Keratinocyte (primary cell): ENCODE measurements around the gene ERC2. TPM values are rescaled to one million over a fixed set of nuclear protein-coding genes. Genes with fewer than 3 reads are reported as not detected.

ENCODE experiments used
- DNase-seq: peaks from one replicate; pipeline ENCODE4 v3.0.0-alpha.2; 2011; ENCODE audit warnings: low read depth, missing footprints, low spot score
- FAIRE-seq: peaks from 2 replicates; lab custom pipeline; 2011; peaks lifted over from hg19 to GRCh38; lab: Jason Lieb, UNC
- H2AFZ ChIP-seq: 2 replicates; pipeline ENCODE4 v1.6.0; 2012; ENCODE audit warnings: low read length, control low read depth, inconsistent platforms; ENCODE audit not compliant: control insufficient read depth
- H3K27ac ChIP-seq: 2 replicates; pipeline ENCODE4 v1.5.1; 2011; ENCODE audit warnings: low read length; ENCODE audit not compliant: control insufficient read depth, insufficient read depth
- H3K27me3 ChIP-seq: 3 replicates; pipeline ENCODE4 v1.6.0; 2011; ENCODE audit warnings: low read length; ENCODE audit not compliant: control insufficient read depth, insufficient read depth; ENCODE audit errors: extremely low read depth
- H3K36me3 ChIP-seq, 2 experiments: 2 replicates in 1 of 2; 3 replicates in 1 of 2; pipeline ENCODE4 v1.5.1; 2011; ENCODE audit warnings: low read length in 2 of 2, mild to moderate bottlenecking in 1 of 2; ENCODE audit not compliant: control insufficient read depth in 2 of 2, insufficient read depth in 2 of 2; ENCODE audit errors: extremely low read depth in 1 of 2
- H3K4me1 ChIP-seq: 3 replicates; pipeline ENCODE4 v1.5.1; 2011; ENCODE audit warnings: low read length; ENCODE audit not compliant: control insufficient read depth, insufficient read depth; ENCODE audit errors: extremely low read depth
- H3K4me2 ChIP-seq: 3 replicates; pipeline ENCODE4 v1.6.0; 2011; ENCODE audit warnings: low read depth, low read length; ENCODE audit not compliant: control insufficient read depth, insufficient read depth; ENCODE audit errors: extremely low read depth
- H3K4me3 ChIP-seq, 3 experiments: fragments of 200-600 bp in 1 of 3; sonication (generic) in 1 of 3; 2 replicates in 2 of 3; 3 replicates in 1 of 3; pipeline ENCODE4 v1.5.1; 2011 to 2016; ENCODE audit warnings: low read length in 3 of 3, mild to moderate bottlenecking in 3 of 3, control low read depth in 2 of 3, inconsistent platforms in 1 of 3, low read depth in 1 of 3, mixed read lengths in 1 of 3, mixed run types in 1 of 3, moderate library complexity in 1 of 3; ENCODE audit not compliant: control insufficient read depth in 2 of 3, insufficient read depth in 2 of 3; ENCODE audit errors: extremely low read depth in 1 of 3
- H3K79me2 ChIP-seq: 2 replicates; pipeline ENCODE4 v1.6.0; 2012; ENCODE audit warnings: low read length; ENCODE audit not compliant: control insufficient read depth, insufficient read depth
- H3K9ac ChIP-seq: 3 replicates; pipeline ENCODE4 v1.6.0; 2011; ENCODE audit warnings: low read length; ENCODE audit not compliant: control insufficient read depth, insufficient read depth; ENCODE audit errors: extremely low read depth
- H3K9me1 ChIP-seq: 3 replicates; pipeline ENCODE4 v1.6.0; 2011; ENCODE audit warnings: low read length; ENCODE audit not compliant: control insufficient read depth, insufficient read depth; ENCODE audit errors: extremely low read depth
- H3K9me3 ChIP-seq: 2 replicates; pipeline ENCODE4 v1.5.1; 2012; ENCODE audit warnings: low read depth, low read length; ENCODE audit not compliant: control insufficient read depth
- H4K20me1 ChIP-seq: 3 replicates; pipeline ENCODE4 v1.6.0; 2011; ENCODE audit warnings: low read length; ENCODE audit not compliant: control insufficient read depth, insufficient read depth; ENCODE audit errors: extremely low read depth
- CTCF ChIP-seq, 3 experiments: IDR thresholded peaks in 1 of 3; conservative IDR thresholded peaks in 1 of 3; optimal IDR thresholded peaks in 1 of 3; 2 replicates in 2 of 3; 3 replicates in 1 of 3; pipeline versions ENCODE3 to v1.5.1; 2011; ENCODE audit warnings: low read length in 3 of 3, mild to moderate bottlenecking in 3 of 3, moderate library complexity in 2 of 3, control low read depth in 1 of 3, inconsistent platforms in 1 of 3; ENCODE audit not compliant: insufficient read depth in 2 of 3; ENCODE audit errors: extremely low read depth in 1 of 3
- EZH2 ChIP-seq: IDR thresholded peaks from one replicate; pipeline ENCODE4 v1.6.1; 2012; ENCODE audit warnings: inconsistent platforms, mild to moderate bottlenecking, low read length, moderate library complexity
- dilution Hi-C: fragments of 300-500 bp; cut with MboI; formaldehyde crosslinking; loops from one replicate; pipeline ENCODE4 v1.7.0; 2020; ENCODE audit warnings: low sequenced_read_pairs; ENCODE audit not compliant: extremely low pct_ligation_motif_present
- polyA plus RNA-seq, 5 experiments: library from polyadenylated mRNA; depleted of rRNA in 3 of 5; stranded (reverse) in 3 of 5; stranded (forward) in 1 of 5; unstranded in 1 of 5; fragments of >200 nt; gene quantifications; 1 replicate in 1 of 5; 2 replicates in 3 of 5; 3 replicates in 1 of 5; pipeline versions ENCODE4 v1.2.1 to v1.2.3, GENCODE V29; 2011 to 2012; ENCODE audit warnings: missing spikeins in 2 of 5, low read depth in 1 of 5, low replicate concordance in 1 of 5

Gene ERC2
- polyA plus RNA-seq, 1 donor (not counting 4 experiments of a cell fraction or from before 2014, with no cell fraction given): 0.08 TPM

DNA sequence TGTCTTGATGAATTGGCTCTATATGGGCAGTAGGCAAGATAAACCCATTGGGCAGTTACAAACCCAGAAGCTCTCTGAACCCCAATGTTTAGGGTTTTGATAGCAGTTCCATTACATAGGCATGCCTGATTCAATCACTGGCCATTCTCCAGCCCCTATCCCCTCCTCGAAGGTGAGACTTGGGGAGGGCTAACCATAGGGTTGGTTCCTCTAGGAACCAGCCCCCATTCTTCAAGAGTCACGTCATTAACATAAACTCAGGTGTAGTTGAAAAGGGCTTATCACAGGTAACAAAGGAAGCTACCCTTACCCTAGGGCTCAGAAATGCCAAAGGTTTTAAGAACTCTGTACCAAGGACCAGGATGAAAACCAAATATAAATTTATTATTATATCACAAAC lies 353.1 kb downstream of the ERC2 start:
- TF ChIP-seq EZH2 (no peak), CTCF (optimal IDR thresholded peaks at IDR 0.05 in 1 of 3, IDR thresholded peaks at IDR 0.05 in 1 of 3, conservative IDR thresholded peaks at IDR 0.05 in 1 of 3; ENCODE audit: extremely low read depth in 1 of 3, insufficient read depth in 2 of 3, low read length in 3 of 3) (no peak)
- Histone ChIP-seq H3K4me1 (peaks cover 3% of the 10 kb centered on the region), H3K9ac (no peak overlapping the region), H3K9me1 (no peaks in the 10 kb centered on the region), H4K20me1 (no peaks in the 10 kb centered on the region), H3K9me3 (peaks cover 3% of the 10 kb centered on the region), H2AFZ (no peak overlapping the region), H3K36me3 (no peaks in the 10 kb centered on the region), H3K4me3 (no peak overlapping the region), H3K4me2 (no peak overlapping the region), H3K27ac (no peak overlapping the region), H3K79me2 (no peaks in the 10 kb centered on the region), H3K27me3 (no peaks in the 10 kb centered on the region)
- FAIRE-seq (no peak), DNase-seq (no peak)
- dilution Hi-C loops: no loop called here

DNA sequence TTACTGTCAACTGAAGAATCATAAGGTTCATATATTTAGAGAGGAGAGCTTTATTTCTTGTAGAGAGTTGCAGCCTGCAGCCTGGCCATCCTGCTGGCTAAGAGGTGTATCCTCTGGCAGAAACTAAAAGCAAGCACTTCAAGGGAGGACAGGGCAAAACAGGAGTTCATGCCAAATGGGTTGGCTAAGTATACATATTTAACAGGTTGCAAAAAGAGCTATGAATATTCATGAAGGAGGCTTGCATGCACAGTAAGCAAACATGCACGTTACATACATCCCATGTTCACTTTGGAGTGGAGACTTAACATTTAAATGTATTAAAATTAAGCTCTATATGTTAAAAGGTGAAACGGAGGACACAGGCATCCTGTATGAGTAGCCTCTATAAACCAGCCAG lies 354.4 kb downstream of the ERC2 start:
- Histone ChIP-seq H3K4me1 (no peaks in the 10 kb centered on the region), H3K9me1 (no peaks in the 10 kb centered on the region), H3K27me3 (no peaks in the 10 kb centered on the region), H3K79me2 (no peaks in the 10 kb centered on the region), H3K9ac (no peak overlapping the region), H3K9me3 (peaks cover 3% of the 10 kb centered on the region), H4K20me1 (no peaks in the 10 kb centered on the region), H3K4me2 (no peak overlapping the region), H2AFZ (no peak overlapping the region), H3K27ac (no peak overlapping the region), H3K36me3 (no peaks in the 10 kb centered on the region), H3K4me3 (no peak overlapping the region)
- no peak for FAIRE-seq
- dilution Hi-C loops: no loop called here
- DNase-seq: no peak
- no peak for TF ChIP-seq EZH2
- no peak for TF ChIP-seq CTCF (optimal IDR thresholded peaks at IDR 0.05 in 1 of 3, IDR thresholded peaks at IDR 0.05 in 1 of 3, conservative IDR thresholded peaks at IDR 0.05 in 1 of 3; ENCODE audit: extremely low read depth in 1 of 3, insufficient read depth in 2 of 3, low read length in 3 of 3)
